K562 (cell line): ENCODE measurements around the gene RGMA. TPM values are rescaled to one million over a fixed set of nuclear protein-coding genes. Genes with fewer than 3 reads are reported as not detected.
A peak's percentile ranks its signal among the peaks of the same experiment; 100 is the strongest.

Experiments
- ATF1 ChIP-seq, 2 experiments: fragments of 450-650 bp in 1 of 2; IDR thresholded peaks; 2 replicates each; pipeline ENCODE4 v1.6.1; 2016; ENCODE audit warnings: missing compliant biosample characterization in 1 of 2, missing genetic modification characterization in 1 of 2
- FOXK1 ChIP-seq: sonication (generic); formaldehyde crosslinking; IDR thresholded peaks from 2 replicates; pipeline ENCODE4 v1.8.0; 2022; ENCODE audit warnings: missing genetic modification reagents, mild to moderate bottlenecking, borderline replicate concordance
- IRF9 ChIP-seq: fragments of 450-650 bp; IDR thresholded peaks from 2 replicates; pipeline ENCODE4 v1.6.1; 2016; ENCODE audit warnings: missing biosample characterization, missing genetic modification characterization
- KDM2B ChIP-seq: fragments of 250-450 bp; sonication (Bioruptor Pico); IDR thresholded peaks from 2 replicates; pipeline ENCODE4 v1.8.0; 2021; ENCODE audit warnings: mild to moderate bottlenecking, moderate library complexity
- POLR2G ChIP-seq: fragments of 200-400 bp; formaldehyde crosslinking; IDR thresholded peaks from 2 replicates; pipeline ENCODE4 v1.6.1; 2017; ENCODE audit warnings: low read depth, mild to moderate bottlenecking, antibody characterized with exemption, low read length, moderate library complexity
- VEZF1 ChIP-seq: fragments of 200-800 bp; sonication (Bioruptor generic); IDR thresholded peaks from 2 replicates; pipeline ENCODE4 v1.6.1; 2017; ENCODE audit warnings: missing genetic modification characterization, missing compliant biosample characterization
- ZNF583 ChIP-seq: fragments of 250-450 bp; sonication (Bioruptor Pico); IDR thresholded peaks from 2 replicates; pipeline ENCODE4 v1.4.0; 2020
- polyA plus RNA-seq, 8 experiments: library from polyadenylated mRNA; depleted of rRNA in 4 of 8; stranded (reverse) in 5 of 8; unstranded in 3 of 8; fragments of >200 nt; fragmentation: Nextera tagmentation in 2 of 8; fragmentation: Illumina TruSeq in 1 of 8; extraction: Ambion mirVana in 2 of 8; extraction: Trizol in 1 of 8; gene quantifications; 2 replicates each; pipeline versions ENCODE4 v1.2.1 to v1.2.3, GENCODE V29; 2011 to 2014; ENCODE audit warnings: inconsistent platforms in 1 of 8, missing spikeins in 1 of 8
- total RNA-seq, 7 experiments: library from RNA; depleted of rRNA in 6 of 7; stranded (reverse); fragments of >200 nt in 6 of 7; fragmentation: Illumina TruSeq in 2 of 7; extraction: Trizol in 2 of 7; gene quantifications; 2 replicates each; pipeline versions ENCODE4 v1.2.1 to v1.2.3, GENCODE V29; 2011 to 2021; ENCODE audit warnings: low replicate concordance in 1 of 7
- TF ChIP-seq, protein P1 (sequence below): fragments of 450-650 bp; IDR thresholded peaks from 2 replicates; pipeline ENCODE4 v1.6.1; 2016; ENCODE audit warnings: mild to moderate bottlenecking, moderate library complexity
- TF ChIP-seq, protein P2 (sequence below): sonication (generic); formaldehyde crosslinking; IDR thresholded peaks from 2 replicates; pipeline ENCODE4 v1.8.0; 2022; ENCODE audit warnings: missing genetic modification reagents, mild to moderate bottlenecking, borderline replicate concordance

The RGMA gene
- total and polyA plus RNA-seq, 9 of the 15 experiments (the other 6 are each of a cell fraction or from before 2014, with no cell fraction given), result 0.03 to 0.05 (median 0.03) TPM; not detected in 6

DNA sequence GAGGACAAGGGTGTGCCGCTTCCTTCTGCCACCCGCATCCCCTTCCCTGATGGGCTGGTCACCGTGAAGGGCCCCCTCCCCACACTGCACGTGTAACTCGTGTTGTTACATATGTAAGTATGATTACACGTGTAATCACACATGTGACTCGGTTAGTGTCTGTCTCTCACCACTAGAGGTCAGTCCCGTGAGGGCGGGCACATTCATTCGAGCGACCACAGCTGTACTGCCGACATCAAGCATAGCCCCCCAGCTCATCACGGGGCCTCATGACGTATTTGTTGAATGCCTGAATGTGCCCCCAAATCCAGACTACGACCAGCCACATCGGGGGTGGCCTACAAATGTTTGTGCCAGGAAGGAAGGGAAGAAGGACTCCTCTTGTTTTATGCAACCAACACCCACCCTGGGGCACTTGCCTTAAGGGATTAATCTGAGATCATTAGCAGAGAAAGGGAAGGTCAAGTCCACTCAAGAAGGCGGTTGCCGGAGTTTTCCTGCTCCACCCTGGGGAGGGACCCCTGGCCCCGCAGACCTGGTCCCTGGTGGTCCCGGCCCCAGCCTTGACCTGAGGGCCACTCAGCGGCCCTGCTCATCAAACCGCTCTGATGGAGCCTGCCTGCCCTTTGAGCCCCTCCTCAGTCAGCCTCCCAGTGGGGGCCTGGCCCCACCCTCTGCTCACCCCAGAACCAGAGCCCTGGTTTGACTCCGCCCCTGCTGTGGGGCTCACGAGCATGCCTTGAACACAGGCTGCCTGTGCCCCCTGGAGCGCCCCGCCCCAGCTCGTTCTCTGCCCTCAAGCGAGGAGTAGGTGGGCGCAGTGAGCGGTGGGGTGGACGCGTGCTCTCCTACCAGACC is 52.8 kb downstream of the RGMA start (continued):
- TF ChIP-seq, protein P1, sequence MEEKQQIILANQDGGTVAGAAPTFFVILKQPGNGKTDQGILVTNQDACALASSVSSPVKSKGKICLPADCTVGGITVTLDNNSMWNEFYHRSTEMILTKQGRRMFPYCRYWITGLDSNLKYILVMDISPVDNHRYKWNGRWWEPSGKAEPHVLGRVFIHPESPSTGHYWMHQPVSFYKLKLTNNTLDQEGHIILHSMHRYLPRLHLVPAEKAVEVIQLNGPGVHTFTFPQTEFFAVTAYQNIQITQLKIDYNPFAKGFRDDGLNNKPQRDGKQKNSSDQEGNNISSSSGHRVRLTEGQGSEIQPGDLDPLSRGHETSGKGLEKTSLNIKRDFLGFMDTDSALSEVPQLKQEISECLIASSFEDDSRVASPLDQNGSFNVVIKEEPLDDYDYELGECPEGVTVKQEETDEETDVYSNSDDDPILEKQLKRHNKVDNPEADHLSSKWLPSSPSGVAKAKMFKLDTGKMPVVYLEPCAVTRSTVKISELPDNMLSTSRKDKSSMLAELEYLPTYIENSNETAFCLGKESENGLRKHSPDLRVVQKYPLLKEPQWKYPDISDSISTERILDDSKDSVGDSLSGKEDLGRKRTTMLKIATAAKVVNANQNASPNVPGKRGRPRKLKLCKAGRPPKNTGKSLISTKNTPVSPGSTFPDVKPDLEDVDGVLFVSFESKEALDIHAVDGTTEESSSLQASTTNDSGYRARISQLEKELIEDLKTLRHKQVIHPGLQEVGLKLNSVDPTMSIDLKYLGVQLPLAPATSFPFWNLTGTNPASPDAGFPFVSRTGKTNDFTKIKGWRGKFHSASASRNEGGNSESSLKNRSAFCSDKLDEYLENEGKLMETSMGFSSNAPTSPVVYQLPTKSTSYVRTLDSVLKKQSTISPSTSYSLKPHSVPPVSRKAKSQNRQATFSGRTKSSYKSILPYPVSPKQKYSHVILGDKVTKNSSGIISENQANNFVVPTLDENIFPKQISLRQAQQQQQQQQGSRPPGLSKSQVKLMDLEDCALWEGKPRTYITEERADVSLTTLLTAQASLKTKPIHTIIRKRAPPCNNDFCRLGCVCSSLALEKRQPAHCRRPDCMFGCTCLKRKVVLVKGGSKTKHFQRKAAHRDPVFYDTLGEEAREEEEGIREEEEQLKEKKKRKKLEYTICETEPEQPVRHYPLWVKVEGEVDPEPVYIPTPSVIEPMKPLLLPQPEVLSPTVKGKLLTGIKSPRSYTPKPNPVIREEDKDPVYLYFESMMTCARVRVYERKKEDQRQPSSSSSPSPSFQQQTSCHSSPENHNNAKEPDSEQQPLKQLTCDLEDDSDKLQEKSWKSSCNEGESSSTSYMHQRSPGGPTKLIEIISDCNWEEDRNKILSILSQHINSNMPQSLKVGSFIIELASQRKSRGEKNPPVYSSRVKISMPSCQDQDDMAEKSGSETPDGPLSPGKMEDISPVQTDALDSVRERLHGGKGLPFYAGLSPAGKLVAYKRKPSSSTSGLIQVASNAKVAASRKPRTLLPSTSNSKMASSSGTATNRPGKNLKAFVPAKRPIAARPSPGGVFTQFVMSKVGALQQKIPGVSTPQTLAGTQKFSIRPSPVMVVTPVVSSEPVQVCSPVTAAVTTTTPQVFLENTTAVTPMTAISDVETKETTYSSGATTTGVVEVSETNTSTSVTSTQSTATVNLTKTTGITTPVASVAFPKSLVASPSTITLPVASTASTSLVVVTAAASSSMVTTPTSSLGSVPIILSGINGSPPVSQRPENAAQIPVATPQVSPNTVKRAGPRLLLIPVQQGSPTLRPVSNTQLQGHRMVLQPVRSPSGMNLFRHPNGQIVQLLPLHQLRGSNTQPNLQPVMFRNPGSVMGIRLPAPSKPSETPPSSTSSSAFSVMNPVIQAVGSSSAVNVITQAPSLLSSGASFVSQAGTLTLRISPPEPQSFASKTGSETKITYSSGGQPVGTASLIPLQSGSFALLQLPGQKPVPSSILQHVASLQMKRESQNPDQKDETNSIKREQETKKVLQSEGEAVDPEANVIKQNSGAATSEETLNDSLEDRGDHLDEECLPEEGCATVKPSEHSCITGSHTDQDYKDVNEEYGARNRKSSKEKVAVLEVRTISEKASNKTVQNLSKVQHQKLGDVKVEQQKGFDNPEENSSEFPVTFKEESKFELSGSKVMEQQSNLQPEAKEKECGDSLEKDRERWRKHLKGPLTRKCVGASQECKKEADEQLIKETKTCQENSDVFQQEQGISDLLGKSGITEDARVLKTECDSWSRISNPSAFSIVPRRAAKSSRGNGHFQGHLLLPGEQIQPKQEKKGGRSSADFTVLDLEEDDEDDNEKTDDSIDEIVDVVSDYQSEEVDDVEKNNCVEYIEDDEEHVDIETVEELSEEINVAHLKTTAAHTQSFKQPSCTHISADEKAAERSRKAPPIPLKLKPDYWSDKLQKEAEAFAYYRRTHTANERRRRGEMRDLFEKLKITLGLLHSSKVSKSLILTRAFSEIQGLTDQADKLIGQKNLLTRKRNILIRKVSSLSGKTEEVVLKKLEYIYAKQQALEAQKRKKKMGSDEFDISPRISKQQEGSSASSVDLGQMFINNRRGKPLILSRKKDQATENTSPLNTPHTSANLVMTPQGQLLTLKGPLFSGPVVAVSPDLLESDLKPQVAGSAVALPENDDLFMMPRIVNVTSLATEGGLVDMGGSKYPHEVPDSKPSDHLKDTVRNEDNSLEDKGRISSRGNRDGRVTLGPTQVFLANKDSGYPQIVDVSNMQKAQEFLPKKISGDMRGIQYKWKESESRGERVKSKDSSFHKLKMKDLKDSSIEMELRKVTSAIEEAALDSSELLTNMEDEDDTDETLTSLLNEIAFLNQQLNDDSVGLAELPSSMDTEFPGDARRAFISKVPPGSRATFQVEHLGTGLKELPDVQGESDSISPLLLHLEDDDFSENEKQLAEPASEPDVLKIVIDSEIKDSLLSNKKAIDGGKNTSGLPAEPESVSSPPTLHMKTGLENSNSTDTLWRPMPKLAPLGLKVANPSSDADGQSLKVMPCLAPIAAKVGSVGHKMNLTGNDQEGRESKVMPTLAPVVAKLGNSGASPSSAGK, result peak; percentile 73
- TF ChIP-seq POLR2G (peak; percentile 8; the same call in 1 of the 2 replicates), FOXK1 (CRISPR knock-in tag) (no peak), IRF9 (tag) (no peak), KDM2B (CRISPR knock-in tag) (no peak), ATF1 (CRISPR knock-in tag; IDR thresholded peaks at IDR 0.05) (no peak), ATF1 (tag; IDR thresholded peaks at IDR 0.05) (peak; percentile 62), ZNF583 (CRISPR knock-in tag) (no peak), VEZF1 (no peak)
- TF ChIP-seq, protein P2, sequence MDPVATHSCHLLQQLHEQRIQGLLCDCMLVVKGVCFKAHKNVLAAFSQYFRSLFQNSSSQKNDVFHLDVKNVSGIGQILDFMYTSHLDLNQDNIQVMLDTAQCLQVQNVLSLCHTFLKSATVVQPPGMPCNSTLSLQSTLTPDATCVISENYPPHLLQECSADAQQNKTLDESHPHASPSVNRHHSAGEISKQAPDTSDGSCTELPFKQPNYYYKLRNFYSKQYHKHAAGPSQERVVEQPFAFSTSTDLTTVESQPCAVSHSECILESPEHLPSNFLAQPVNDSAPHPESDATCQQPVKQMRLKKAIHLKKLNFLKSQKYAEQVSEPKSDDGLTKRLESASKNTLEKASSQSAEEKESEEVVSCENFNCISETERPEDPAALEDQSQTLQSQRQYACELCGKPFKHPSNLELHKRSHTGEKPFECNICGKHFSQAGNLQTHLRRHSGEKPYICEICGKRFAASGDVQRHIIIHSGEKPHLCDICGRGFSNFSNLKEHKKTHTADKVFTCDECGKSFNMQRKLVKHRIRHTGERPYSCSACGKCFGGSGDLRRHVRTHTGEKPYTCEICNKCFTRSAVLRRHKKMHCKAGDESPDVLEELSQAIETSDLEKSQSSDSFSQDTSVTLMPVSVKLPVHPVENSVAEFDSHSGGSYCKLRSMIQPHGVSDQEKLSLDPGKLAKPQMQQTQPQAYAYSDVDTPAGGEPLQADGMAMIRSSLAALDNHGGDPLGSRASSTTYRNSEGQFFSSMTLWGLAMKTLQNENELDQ (CRISPR knock-in tag), result no peak
